HG03460 (cell line): ENCODE measurements around the gene ZFTA.
"Not testable (repeated sequence)": the region's sequence is repeated elsewhere in the genome, so short reads cannot be mapped to it uniquely, and the experiment has no call there.

Experiments used
- ATAC-seq: cut with Tn5 transposase; IDR thresholded peaks from one replicate; pipeline ENCODE4 v1.9.1; 2021; ENCODE audit not compliant: unreplicated experiment

The ZFTA gene

DNA sequence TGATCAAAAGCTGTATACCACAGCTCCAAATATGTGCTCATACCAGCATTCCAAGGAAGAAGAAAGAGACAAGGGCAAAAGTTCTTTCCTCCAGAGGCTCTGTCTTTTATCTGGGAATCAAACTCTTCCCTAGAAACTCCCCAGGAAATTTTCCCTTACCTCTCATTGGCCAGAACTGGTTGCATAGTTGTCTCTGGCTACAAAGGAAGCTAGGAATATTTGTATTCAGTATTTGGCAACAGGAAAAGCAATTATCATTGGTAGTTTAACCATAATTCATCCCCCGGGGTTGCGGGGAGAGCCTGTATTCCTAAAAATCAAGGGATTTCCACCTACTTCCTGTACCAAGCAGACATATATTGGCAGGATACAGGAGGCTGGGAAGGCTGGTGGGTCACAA lies 10.5 kb upstream of the ZFTA start:
- ATAC-seq: no peak

DNA sequence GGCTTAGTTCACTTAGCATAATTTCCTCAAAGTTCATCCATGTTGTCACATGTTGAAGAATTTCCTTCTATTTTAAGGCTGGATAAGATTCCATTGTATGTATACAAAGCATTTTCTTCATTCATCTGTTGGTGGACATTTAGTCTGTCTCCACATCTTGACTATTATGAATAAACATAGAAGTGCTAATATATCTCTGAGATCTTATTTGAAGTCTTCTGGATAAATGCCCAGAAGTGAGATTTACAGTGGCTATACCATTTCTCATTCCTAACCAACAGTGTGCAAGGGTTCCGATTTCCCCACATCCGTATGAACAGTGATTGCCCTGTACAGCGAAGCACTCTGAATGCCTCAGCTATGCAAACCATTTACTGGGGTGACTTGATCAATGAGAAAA lies 6.6 kb upstream of the ZFTA start:
- no peak for ATAC-seq

GRCh38 chr11:63771741-63772318 lies 3.3 kb upstream of the ZFTA start:
- not testable (repeated sequence) for ATAC-seq

DNA sequence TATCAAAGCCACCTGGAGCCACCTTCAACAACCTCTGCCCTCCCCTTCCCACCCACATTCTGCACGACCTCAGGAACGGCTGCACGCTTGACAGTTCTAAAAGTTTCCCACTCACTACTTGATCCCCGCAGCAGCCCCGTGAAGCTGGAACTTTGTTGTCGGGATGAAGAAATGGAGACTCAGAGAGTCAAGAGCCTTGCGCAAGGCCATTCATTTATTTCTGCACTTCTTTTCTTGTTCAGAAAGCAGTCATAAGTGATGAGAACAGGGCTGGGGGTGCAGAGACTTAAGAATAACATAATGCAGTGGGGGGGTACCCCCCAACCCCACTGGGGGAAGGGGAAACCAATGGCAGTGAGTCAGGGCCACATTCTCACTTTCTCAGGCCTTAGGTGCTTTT lies 2.2 kb upstream of the ZFTA start:
- no peak for ATAC-seq

GRCh38 chr11:63769714-63770455 lies 1.3 kb upstream of the ZFTA start:
- no peak for ATAC-seq

- ATAC-seq: no peak
Observed at GRCh38 chr11:63769042-63769713, 603 bp upstream of the ZFTA start.

- ATAC-seq: peak; percentile 21
Observed at GRCh38 chr11:63767565-63768236, 874 bp downstream of the ZFTA start.

DNA sequence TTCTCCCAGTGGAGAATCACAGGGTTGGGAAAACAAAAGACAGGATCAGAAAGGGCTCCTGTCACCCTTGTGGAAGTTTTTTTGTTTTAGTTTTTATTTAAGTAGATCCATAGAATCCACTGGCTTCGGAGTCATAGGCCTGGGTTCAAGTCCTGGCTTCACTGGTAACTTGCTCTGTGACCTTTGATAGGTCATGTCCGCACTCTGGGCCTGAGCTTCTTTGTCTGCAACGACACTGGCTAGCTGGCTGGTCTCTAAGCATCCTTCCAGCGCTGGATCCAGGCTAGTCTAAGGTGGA lies 1.4 kb downstream of the ZFTA start:
- no peak for ATAC-seq

GRCh38 chr11:63766531-63767235 lies 1.9 kb downstream of the ZFTA start:
- ATAC-seq: no peak

GRCh38 chr11:63765688-63766241 lies 2.8 kb downstream of the ZFTA start:
- ATAC-seq: no peak

DNA sequence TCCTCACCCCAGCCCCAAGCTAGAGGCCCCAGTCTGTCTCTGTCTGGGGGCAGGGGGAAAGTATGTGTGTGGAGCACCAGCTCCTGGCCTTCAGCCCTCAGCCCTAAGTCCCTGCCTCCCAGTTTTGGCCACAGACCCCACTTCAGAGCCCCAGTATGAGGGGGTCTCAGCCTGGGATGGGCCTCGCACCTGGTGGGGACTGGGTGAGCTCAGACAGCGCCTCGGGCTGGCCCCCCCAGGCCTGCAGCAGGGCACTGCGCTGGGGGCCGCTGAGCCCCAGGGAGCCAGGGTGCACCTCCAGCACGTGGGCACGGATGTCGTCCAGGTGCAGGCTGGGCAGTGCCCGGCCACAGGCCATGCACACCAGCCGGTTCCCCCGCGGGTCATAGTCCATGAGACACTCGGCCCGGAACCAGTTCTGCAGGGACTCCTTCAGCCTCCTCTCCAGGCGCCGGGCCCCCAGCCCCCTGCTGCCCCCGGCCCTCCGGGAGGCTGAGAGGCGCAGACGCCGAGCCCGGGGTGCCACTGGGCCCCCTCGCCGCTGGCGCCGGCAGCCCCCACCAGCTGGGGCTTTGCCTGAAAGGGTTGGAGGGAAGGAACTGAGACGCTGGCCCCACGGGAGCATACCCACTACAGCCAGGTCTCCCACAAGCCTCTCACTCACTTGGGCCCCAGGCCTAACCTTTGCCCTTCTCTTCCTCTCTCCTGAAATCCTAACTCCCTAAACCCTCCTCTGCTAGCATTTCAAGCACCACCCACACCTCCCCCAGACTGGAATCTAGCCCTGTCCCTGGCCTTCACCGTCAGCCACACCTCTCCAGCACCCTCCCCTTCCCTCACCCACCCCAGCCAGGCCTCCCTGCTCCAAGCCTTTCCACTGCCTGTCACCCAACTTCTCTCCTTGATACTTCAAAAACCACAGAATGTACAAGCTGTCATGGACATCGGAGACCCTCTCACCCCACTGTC lies 3.6 kb downstream of the ZFTA start:
- ATAC-seq: no peak

GRCh38 chr11:63764340-63764678 lies 4.3 kb downstream of the ZFTA start:
- no peak for ATAC-seq

GRCh38 chr11:63763496-63764339 lies 4.9 kb downstream of the ZFTA start:
- no peak for ATAC-seq

DNA sequence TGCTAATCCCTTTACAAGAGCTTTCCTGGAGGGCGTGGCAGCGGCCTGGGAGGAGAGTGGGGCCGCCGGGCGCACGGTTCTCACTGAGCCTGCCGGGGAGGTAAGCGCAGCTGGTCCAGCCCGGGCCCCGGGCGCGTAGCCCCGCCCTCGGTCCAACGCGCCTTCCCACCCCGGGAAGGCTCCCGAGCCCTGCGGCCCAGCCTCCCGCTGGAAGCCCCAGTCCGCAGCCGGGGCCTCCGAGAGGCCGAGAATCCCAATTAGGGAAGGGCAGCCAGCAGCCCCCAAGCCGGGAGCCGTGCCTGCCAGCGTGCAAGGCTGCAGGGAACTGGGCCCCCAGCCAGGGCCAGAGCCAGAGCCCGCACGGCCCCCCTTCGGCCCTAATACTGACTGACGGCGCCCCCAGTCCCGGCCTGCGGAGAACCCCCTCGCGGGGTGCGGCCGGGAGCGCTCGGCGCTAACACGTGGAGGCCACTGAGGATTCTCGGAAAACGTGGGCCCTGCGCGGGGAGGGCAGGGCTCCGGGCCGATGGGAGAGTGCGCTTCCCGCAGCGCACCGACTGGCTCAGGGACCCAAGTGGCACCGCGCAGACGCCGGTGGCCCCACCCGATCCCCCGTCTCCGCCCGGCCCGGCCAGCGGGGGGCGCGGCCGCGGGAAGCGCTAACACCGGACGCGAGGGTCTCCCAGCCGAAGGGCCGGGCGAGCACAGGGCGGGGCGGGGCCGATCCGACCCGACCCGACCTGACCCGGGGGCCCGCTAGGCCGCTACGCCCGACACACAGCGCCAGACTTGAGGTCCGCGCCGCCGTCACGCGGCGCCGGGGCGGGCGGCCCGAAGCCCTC lies 5.7 kb downstream of the ZFTA start:
- ATAC-seq: no peak

- no peak for ATAC-seq
Observed at GRCh38 chr11:63761931-63762653, 6.5 kb downstream of the ZFTA start.

DNA sequence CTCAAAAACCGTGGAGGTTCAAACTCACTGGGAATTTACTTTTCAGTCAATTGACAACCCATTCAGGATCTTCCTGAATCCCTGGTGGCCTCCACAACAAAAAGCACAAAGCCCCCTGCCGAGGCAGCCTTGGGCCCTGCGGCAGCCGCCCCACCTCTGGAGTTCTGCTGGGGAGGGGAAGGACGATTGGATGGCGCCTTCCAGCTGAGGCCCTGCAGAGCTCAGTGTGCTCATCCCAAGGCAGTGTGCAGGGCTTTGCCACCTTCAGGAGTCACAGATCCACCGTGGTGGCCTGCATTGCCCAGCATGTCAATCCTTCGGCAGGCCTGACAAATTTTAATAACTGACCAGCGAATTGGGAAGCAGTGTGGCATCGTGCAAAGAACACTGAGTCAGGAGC lies 7.4 kb downstream of the ZFTA start:
- ATAC-seq: no peak

DNA sequence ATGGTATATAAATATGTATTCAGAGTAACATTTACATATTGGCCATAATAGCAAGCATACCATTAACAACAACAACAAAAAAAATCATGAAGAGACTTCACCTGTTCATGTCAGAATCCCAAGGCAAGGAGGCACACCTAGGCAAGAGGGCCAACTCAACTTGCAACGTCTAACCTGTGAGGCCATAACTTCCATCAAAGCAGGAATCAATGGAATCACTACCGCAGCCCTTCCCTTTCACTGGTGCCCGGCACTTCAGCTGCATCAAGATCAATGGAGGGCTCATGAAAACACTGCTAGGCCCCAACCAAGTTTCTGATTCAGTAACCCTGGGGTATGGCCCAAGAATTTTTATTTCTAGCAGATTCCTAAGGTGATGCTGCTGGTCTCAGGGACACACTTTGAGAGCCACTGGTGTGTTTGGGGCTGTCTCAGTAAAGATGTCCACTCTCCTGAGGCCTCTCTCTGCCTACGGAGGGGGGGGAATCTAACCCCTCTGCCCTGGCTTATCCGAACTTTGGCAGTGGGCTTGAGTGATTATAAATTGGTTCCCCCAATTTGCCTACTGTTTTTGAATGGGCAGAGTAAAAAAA lies 8.0 kb downstream of the ZFTA start:
- no peak for ATAC-seq
